Measurements from ENCODE around the gene ENTPD8.

ENTPD8 gene

GRCh38 chr9:137430723-137431415 is 10.3 kb downstream of the ENTPD8 start:
- DNase-seq, result no peak

DNA sequence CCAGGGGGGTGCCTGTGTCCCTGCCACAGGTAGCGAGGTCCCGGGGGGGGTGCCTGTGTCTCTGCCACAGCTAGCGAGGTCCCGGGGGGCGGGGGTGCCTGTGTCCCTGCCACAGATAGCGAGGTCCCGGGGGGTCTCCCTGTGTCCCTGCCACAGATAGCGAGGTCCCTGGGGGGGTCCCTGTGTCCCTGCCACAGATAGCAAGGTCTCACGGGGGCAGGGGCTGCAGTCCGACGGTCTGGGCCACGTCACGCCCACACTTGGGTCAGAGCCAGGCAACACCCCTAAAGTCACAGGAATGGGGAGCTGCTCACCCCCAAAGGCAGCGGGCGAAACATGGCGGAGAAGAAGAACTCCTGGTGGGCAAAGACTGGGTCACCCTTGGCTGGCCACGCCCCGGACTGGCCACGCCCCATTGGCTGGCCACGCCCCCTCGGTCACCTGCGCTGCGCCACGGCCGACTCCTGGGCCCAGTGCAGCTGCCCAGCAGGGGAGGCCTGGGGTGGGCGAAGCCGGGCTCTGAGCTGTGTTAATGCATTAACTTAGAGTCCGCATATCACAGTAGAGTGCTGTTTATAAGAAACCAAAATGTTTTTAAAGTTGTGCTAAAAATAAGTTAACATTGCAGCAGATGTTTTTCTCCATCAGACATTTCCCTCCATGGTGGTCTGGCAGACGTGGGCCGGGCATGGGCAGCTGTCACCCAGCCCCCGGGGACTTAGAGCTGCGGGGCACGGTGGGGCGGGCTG is 11.0 kb downstream of the ENTPD8 start:
- no peak for DNase-seq

GRCh38 chr9:137429546-137429890 is 11.6 kb downstream of the ENTPD8 start:
- no peak for DNase-seq

DNA sequence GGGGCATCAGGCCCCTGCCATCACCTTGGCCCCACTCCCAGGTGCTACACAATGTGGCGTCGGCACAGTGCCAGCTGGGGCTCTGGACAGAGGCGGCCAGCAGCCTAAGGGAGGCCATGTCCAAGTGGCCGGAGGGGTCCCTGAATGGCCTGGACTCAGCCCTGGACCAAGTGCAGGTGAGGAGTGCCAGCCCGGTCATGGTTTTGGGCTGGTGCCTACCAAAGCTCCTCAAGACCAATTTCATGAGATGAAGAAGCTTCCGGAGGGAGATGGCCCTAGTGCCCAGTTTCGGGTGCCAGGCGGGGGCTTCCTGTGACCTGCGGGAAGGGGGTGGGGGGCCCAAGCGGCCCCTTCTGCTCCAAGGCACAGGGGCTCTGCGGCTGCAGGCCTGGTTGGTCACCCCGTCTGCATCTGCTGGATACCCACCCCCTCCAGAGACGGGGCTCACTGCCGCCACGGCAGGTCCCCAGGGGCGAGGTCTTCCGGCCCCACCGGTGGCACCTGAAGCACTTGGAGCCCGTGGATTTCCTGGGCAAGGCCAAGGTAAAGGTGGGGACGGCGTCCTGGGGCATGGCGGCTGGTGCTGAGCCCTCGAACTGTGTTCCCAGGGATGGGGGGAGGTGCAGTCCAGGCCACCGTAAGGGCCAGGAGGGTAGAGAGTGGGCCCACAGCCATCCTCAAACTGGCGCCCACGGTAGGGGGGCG is 12.2 kb downstream of the ENTPD8 start:
- no peak for DNase-seq

GRCh38 chr9:137428311-137428630 is 12.9 kb downstream of the ENTPD8 start:
- no peak for DNase-seq

DNA sequence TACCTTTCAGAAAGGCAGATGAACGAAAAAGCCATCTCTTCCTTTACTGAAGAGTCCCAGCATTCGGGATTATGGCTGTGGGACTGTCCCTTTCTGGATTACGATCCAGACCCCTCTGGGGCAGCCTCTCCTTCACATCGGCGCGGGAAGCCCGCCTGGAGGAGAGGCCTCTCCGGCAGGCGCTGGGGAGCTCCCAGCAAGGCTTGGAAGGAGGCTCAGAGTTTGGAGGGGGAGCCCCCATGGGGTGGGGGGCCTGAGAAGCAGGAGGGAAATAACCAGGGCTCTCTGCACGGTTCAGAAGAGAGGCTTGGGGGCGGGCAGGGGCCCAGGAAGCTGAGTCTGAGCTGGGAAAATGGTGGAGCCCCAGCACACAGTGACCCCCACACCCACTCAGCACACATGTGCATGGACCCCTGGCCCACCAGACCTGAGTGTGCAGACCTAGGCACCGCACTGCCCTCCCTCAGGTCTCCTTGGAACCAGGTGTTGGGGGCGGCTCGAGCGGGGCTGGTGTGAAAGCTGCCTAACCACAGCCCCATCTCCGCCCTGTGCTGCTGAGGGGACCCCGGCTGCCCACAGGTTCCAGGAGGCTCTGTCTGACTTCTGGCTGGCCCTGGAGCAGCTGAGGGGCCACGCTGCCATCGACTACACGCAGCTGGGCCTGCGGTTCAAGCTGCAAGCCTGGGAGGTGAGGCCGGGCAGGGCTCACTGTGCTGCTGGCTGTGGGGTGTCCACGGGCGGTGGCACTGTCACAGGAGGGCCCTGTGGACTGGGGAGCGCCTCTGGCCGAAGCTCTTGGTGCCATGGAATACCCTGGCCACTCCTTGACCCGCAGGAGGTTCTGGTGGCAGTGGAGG is 13.5 kb downstream of the ENTPD8 start:
- DNase-seq, result no peak

- no peak for DNase-seq
Observed at GRCh38 chr9:137426018-137426681, 15.0 kb downstream of the ENTPD8 start.

DNA sequence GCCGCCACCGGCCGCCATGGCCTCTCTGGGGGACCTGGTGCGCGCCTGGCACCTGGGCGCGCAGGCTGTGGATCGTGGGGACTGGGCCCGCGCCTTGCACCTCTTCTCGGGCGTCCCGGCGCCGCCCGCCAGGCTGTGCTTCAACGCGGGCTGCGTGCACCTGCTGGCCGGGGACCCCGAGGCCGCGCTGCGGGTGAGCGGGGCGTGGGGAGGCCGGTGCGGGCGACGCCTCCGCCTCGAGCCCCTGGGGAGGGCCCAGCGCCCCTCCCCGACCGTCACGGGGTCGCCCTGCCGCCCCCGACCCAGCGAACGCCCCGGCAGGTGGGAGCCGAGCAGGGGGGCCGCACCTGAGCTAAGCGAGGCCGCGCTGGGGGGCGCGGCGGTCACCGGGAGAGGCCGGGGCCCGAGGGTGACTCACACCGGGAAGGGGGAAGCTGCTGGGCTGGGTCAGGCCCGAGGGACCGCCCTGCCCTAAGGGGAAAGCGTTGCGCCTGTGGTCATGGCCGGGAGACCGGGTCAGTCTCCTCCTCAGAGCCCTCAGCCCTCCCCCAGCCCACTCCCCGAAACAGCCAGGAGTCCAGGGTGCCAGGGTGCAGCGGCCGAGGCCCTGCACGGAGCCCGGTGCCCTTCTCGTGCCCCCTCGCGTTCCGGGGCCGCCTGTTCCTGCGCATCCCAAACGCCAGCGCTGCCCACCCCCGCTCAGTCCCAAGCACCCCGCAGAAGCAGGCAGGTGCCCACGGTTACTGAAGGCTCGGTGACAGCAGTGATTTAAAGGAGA is 17.5 kb downstream of the ENTPD8 start:
- no peak for DNase-seq

DNA sequence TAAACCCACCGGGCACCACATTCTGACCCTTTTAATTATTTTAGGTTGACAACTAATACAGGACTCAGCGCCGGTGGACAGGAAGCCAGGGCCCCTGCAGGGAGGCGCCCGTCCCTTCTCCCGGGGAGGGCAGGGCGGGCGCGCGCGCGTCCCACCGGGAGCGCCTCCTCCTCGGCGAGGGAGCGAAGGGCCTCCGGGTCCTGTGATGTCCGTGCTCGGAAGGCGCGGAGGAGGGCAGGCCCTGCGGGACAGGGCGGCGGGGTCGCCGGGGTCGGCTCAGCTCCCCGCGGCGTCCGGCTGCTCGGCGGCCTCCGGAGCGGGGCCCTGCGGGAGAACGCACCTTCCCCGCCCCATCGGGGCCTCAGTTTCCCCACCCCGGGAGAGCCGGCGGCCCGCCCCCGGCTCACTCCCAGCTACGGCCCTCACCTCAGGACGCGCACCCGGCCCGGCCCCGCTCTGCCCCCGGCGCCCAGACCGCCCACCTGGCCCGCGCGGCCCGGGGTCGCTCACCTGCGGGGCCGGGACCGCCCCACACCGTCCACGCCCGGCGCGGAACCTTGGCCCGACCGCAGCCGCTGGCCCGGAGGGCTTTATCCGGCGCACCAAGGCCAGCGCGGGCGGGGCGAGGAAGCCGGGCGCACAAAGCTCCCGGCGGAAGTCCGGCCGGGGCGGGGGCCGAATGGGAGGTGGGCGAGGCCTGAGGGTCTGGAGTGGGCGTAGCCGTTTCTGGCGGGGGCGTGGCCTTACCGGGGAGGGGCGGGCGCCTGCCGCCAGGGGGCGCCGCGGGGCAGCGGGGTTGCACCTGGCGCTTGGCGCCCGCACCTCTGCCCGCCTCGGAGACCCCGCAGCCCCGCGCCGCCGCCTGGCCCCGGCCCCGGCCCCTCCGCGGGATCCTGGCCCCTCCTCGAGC is 18.3 kb downstream of the ENTPD8 start, which contains the start of the genes EXD3 and NOXA1:
EXD3 (minus strand) TSS at position 559 of the 910 bp plus-strand sequence. CDS start 27,805 bp downstream, outside the sequence.
NOXA1 (plus strand) TSS at position 790 of the 910 bp plus-strand sequence. CDS start 137 bp downstream, outside the sequence.
- DNase-seq, result peak; percentile 85 to 93 (median 90)

GRCh38 chr9:137421838-137422603 is 19.1 kb downstream of the ENTPD8 start:
- DNase-seq, result no peak

DNA sequence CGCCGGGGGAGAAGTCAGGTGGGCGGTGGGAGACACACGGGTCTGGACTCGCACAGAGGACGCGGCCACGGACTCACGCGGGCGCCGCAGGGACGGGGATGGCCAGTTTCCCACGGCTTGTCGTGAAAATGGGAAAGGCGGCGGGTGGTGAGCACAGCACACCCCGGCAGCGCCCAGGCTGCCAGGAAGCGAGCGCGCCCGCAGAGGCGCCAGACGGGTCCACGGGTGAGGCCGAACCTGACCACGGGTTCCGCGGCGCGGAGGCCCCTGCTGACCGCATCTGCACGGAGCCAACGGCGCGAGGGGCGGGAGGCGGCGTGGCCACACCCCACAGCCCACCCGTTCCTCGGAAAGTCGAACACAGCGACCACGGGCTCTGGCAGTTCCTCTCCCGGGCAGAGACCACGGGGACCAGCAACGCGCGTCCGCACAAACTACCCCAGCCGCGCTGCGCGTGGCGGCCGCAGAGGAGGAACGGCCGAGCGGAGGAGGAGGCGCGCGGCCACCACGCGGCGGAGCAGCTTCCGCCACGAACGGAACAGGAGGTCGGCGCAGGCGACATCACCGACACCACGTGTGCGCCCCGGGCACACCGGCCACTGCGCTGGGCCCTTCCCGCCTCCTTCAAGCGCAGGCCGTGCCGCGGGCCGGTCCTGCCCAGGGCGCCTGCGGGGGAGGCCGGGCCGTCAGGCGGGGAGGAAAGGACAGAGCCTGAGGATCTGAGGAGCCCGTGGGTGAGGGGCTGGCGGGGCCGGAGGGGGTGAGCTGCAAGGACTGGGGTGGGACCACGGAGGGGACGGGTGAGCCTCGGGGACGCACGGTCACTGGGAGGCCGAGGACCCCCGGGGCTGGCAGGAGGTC is 23.8 kb downstream of the ENTPD8 start:
- DNase-seq, result peak in 2 of 5 experiments; percentile 21 to 28

DNA sequence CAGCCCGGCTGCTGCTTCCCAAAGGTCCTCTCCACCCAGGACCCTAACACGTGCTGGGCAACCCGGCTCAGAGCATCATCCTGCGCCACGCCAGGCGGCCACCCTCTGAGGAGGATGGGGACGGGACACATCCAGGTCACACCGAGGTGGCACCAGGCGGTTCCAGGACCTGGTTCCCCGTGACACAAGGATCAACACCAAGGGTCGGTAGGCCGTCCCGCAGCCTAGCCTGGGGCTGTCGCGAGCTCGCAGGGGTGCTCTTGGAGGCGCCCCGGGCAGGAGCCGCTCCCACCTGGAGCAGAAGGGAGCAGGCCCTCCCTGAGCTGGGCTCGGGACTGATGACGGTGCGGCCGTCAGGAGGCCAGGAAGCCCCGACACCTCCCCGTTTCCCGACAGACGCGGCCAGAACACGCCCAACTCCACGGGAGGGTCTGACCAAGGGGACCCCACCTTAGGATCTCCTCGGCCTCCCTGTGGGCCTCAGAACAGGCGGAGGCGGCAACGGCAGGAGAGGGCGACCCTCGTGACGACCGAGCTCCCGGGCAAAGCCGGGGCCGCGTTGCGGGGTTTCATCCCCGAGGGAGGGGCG is 24.5 kb downstream of the ENTPD8 start:
- DNase-seq, result no peak

DNA sequence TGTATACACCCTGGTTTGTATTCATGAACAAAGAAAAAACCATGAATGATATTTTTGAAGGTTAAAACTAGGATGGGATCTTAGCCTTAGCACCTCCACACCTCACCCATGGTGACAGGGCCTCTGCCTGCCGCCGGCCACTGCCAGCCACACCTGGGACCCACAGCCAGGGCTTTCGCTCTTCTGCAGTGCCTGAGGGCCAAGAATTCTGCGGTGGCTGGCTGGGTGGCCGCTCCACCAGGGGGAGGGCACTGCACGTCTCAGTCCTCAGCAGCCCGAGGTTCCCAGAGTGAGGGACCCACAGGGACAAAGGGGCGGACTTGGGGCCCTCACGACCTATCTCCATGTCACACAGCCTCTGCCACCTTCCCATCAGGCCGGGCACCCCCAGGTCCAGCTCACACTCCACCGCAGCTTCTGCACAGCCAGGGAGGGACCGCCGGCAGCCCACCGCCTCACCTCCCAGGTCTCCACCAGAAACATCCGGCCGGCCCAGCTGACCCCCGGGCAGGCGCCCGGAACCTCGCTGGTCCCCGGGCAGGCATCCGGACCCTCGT is 25.1 kb downstream of the ENTPD8 start:
- DNase-seq, result no peak

DNA sequence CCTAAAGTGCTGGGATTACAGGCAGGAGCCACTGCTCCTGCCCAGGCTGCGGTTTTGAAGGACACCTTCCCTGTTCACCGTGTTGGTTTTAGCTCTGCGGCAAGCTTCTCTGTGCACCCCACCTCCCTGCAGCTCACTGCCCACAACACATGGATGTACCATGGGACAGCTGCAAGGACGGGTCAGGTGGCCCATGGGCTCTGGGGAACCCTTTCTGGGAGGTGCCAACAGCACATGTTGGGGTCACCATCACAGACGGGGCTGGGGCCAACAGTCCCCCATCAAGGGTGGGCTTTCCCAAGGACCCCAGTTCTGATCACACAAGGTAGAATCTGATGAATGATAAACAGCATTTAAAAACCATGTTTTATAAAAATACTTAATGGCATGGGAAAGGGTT is 25.7 kb downstream of the ENTPD8 start:
- DNase-seq, result no peak

DNA sequence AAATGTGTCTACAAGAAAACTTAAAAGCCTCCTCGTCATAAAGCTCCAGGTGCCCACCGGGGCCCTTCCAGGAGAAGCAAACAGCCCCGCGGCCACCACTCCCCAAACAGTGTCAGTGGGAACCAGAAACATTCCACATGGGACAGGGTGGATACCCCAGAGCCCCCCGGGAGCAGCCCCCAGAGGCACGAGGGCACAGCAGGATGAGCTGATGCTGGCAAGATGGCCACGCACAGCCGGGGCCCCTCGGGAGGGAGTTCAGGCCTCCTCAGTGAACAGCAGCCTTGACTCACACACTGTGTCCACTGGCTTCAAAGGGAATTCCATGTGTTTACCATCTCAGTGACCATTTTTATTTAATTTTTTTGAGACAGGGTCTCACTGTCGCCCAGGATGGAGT is 28.7 kb downstream of the ENTPD8 start:
- DNase-seq, result no peak

DNA sequence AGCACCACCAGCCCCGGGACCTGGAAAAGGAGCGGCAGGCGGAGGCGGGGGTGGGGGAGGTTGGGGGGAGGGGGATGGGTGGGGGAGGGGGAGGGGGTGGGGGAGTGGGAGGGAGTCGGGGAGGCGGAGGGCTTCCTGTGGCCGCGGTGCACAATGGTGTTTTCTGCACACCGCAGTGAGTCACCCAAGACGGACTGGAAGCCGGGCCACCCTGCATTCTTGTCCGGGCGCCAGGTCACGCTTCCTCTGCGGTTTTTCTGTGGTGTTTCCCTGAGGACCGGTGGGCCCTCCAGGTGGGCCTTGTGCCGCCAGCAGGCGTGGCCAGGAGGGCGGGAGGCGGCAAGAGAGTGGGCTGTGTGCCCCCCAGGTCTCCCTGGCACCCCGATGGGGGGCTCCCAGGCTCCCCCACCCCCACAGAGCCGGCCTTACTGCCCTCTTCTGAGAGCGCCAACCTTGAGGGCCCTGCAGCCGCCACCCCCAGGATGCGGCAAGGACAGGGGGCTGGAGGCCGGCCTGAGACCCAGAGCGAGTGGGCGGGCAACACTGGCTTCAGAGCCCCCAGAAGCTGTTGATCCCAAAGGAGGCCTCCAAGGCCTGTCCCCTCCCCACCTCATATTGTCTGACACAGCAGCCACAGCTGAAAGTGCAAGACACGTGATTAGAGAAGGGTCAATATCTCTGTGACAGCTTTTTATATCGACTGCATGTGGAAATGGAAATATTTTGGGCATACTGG is 29.3 kb downstream of the ENTPD8 start:
- DNase-seq, result peak in 1 of 5 experiments; percentile 48

DNA sequence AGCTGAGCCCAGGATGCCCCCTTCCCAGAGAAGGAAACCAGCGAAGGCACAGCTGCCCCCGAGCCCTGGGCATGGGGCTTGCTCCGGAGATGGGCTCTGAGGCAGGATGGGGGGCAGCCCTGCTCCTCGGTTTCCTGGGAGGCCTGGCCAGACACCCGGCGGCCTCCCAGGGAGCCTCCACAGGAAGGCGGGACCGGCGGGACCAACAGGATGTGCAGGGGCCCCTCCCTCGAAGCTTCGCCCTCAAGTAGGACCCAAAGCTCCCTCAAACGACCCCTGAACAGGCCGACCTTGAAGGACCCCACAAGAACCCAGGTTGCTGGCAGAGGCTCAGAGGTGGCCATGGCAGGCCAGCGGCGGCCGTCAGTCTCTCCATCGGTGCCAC is 29.9 kb downstream of the ENTPD8 start:
- DNase-seq, result no peak
